A673 (cell line): ENCODE data around the gene SEMA4D.

ENCODE experiments used
- CTCF ChIP-seq: fragments of 300-800, 200-600 bp; sonication (generic); conservative IDR thresholded peaks from 2 replicates; pipeline ENCODE4 v1.5.1; 2017; ENCODE audit warnings: low read depth, mild to moderate bottlenecking, antibody characterized with exemption, low read length, moderate library complexity, mixed read lengths
- EZH2 ChIP-seq: fragments of 200-600 bp; sonication (generic); IDR thresholded peaks from 2 replicates; pipeline ENCODE4 v1.6.1; 2017; ENCODE audit warnings: borderline replicate concordance, low read depth, mild to moderate bottlenecking, mixed read lengths, antibody characterized with exemption, low read length; ENCODE audit not compliant: poor library complexity, severe bottlenecking

- no peak for TF ChIP-seq CTCF
- no peak for TF ChIP-seq EZH2
These were observed 140.3 kb downstream of the SEMA4D start for GRCh38 chr9:89357331-89358197.
